Fibroblast of lung (primary cell): ENCODE results near the gene GAS7.

Experiments used
- EZH2 ChIP-seq: IDR thresholded peaks from 2 replicates; pipeline ENCODE4 v1.5.1; 2012; ENCODE audit warnings: low read length, control low read depth, mild to moderate bottlenecking; ENCODE audit errors: missing control alignments
- TF ChIP-seq, protein P1 (sequence below), 2 donors: IDR thresholded peaks in 1 of 2; conservative IDR thresholded peaks in 1 of 2; 1 replicate in 1 of 2; 2 replicates in 1 of 2; pipeline ENCODE4 v1.5.1; 2011 to 2012; ENCODE audit warnings: low read length in 2 of 2, control low read depth in 1 of 2, inconsistent platforms in 1 of 2, low read depth in 1 of 2, mild to moderate bottlenecking in 1 of 2

- TF ChIP-seq, protein P1, sequence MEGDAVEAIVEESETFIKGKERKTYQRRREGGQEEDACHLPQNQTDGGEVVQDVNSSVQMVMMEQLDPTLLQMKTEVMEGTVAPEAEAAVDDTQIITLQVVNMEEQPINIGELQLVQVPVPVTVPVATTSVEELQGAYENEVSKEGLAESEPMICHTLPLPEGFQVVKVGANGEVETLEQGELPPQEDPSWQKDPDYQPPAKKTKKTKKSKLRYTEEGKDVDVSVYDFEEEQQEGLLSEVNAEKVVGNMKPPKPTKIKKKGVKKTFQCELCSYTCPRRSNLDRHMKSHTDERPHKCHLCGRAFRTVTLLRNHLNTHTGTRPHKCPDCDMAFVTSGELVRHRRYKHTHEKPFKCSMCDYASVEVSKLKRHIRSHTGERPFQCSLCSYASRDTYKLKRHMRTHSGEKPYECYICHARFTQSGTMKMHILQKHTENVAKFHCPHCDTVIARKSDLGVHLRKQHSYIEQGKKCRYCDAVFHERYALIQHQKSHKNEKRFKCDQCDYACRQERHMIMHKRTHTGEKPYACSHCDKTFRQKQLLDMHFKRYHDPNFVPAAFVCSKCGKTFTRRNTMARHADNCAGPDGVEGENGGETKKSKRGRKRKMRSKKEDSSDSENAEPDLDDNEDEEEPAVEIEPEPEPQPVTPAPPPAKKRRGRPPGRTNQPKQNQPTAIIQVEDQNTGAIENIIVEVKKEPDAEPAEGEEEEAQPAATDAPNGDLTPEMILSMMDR (conservative IDR thresholded peaks at IDR 0.05 in 1 of 2, IDR thresholded peaks at IDR 0.05 in 1 of 2; ENCODE audit: low read depth in 1 of 2, low read length in 2 of 2): no peak
- no peak for TF ChIP-seq EZH2
Observed at GRCh38 chr17:10120109-10120485, 78.3 kb downstream of the GAS7 start.
